ENCODE measurements around the gene EXOC7. TPM values are rescaled to one million over a fixed set of nuclear protein-coding genes. Genes with fewer than 3 reads are reported as not detected.

The EXOC7 gene
- total RNA-seq, 4 donors from 2014 or later, result 34.7 to 118 (median 109) TPM

- Histone ChIP-seq H3K9me3 (no peaks in the 10 kb centered on the region), H3K36me3 (no peaks in the 10 kb centered on the region), H3K27ac (no peak overlapping the region), H3K4me3 (no peak overlapping the region), H3K27me3 (no peaks in the 10 kb centered on the region), H3K4me1 (no peaks in the 10 kb centered on the region)
- TF ChIP-seq CTCF (IDR thresholded peaks at IDR 0.05) (no peak), POLR2A (IDR thresholded peaks at IDR 0.05) (no peak)
- intact Hi-C loops (cut with DNase I; ENCODE audit: low total_unique reads), result no loop called here
- no peak for DNase-seq
Measured at GRCh38 chr17:76146053-76146851, 42.7 kb upstream of the EXOC7 start.

- Histone ChIP-seq H3K27me3 (no peaks in the 10 kb centered on the region), H3K9me3 (no peaks in the 10 kb centered on the region), H3K36me3 (no peaks in the 10 kb centered on the region), H3K27ac (no peak overlapping the region), H3K4me3 (no peak overlapping the region), H3K4me1 (no peaks in the 10 kb centered on the region)
- TF ChIP-seq POLR2A (IDR thresholded peaks at IDR 0.05) (no peak), CTCF (IDR thresholded peaks at IDR 0.05) (no peak)
- intact Hi-C loops (cut with DNase I; ENCODE audit: low total_unique reads), result no loop called here
- no peak for DNase-seq
Measured at GRCh38 chr17:76145231-76146052, 41.9 kb upstream of the EXOC7 start.

- no peaks in the 10 kb centered on the region for H3K9me3 ChIP-seq
- TF ChIP-seq CTCF (IDR thresholded peaks at IDR 0.05), result no peak
- no peak for TF ChIP-seq POLR2A (IDR thresholded peaks at IDR 0.05)
- no peak overlapping the region for H3K27ac ChIP-seq
- peaks cover 19 to 20% of the 10 kb centered on the region in 2 donors for H3K27me3 ChIP-seq
- H3K36me3 ChIP-seq, result no peaks in the 10 kb centered on the region
- H3K4me1 ChIP-seq, result no peaks in the 10 kb centered on the region
- intact Hi-C loops (cut with DNase I; ENCODE audit: low total_unique reads), result no loop called here
- no peak overlapping the region for H3K4me3 ChIP-seq
- DNase-seq, result no peak
Measured at GRCh38 chr17:76142585-76143041, 39.0 kb upstream of the EXOC7 start.

GRCh38 chr17:76142039-76142584, 38.5 kb upstream of the EXOC7 start:
- H3K27ac ChIP-seq, result no peak overlapping the region
- no peak overlapping the region for H3K4me3 ChIP-seq
- no peaks in the 10 kb centered on the region for H3K9me3 ChIP-seq
- H3K36me3 ChIP-seq, result no peaks in the 10 kb centered on the region
- no peak for DNase-seq
- peaks cover 22 to 25% of the 10 kb centered on the region in 2 donors for H3K27me3 ChIP-seq
- intact Hi-C loops (cut with DNase I; ENCODE audit: low total_unique reads), result no loop called here
- TF ChIP-seq CTCF (IDR thresholded peaks at IDR 0.05) (no peak), POLR2A (IDR thresholded peaks at IDR 0.05) (no peak)
- H3K4me1 ChIP-seq, result no peaks in the 10 kb centered on the region
